Hepatocyte (in vitro differentiated cells): ENCODE results near the gene TYR. TPM values are rescaled to one million over a fixed set of nuclear protein-coding genes. Genes with fewer than 3 reads are reported as not detected.
"Not testable (repeated sequence)": the region's sequence is repeated elsewhere in the genome, so short reads cannot be mapped to it uniquely, and the experiment has no call there.

Experiments used
- DNase-seq: peaks from one replicate; pipeline ENCODE4 v3.0.0-alpha.2; 2016; ENCODE audit warnings: low spot score
- H2AFZ ChIP-seq: fragments of 200-600 bp; sonication (generic); 2 replicates; pipeline ENCODE4 v1.6.0; 2016; ENCODE audit warnings: antibody characterized with exemption, mild to moderate bottlenecking
- H3K27ac ChIP-seq: fragments of 200-600 bp; sonication (generic); 2 replicates; pipeline ENCODE4 v1.5.1; 2016; ENCODE audit warnings: mild to moderate bottlenecking
- H3K27me3 ChIP-seq: fragments of 200-600 bp; sonication (generic); 2 replicates; pipeline ENCODE4 v1.6.1; 2016
- H3K36me3 ChIP-seq: fragments of 200-600 bp; sonication (generic); replicated peaks from 2 replicates; pipeline ENCODE4 v1.5.1; 2016; ENCODE audit warnings: low read depth; ENCODE audit not compliant: insufficient read depth
- H3K4me1 ChIP-seq: fragments of 200-600 bp; sonication (generic); 2 replicates; pipeline ENCODE4 v1.5.1; 2016; ENCODE audit warnings: mild to moderate bottlenecking, moderate library complexity; ENCODE audit not compliant: insufficient read depth
- H3K4me2 ChIP-seq: fragments of 200-600 bp; sonication (generic); 2 replicates; pipeline ENCODE4 v1.6.0; 2016
- H3K4me3 ChIP-seq: fragments of 200-600 bp; sonication (generic); 2 replicates; pipeline ENCODE4 v1.5.1; 2016; ENCODE audit warnings: mild to moderate bottlenecking
- H3K79me2 ChIP-seq: fragments of 200-600 bp; sonication (generic); 2 replicates; pipeline ENCODE4 v1.6.0; 2017; ENCODE audit warnings: mild to moderate bottlenecking
- H3K9me2 ChIP-seq: fragments of 200-600 bp; sonication (generic); replicated peaks from 2 replicates; pipeline ENCODE4 v1.6.0; 2017; ENCODE audit warnings: mild to moderate bottlenecking; ENCODE audit not compliant: insufficient read depth
- H3K9me3 ChIP-seq: fragments of 200-600 bp; sonication (generic); 2 replicates; pipeline ENCODE4 v1.5.1; 2016; ENCODE audit warnings: low read depth, mild to moderate bottlenecking
- H4K20me1 ChIP-seq: fragments of 200-600 bp; sonication (generic); 2 replicates; pipeline ENCODE4 v1.6.0; 2016; ENCODE audit warnings: mild to moderate bottlenecking; ENCODE audit not compliant: insufficient read depth, poor library complexity, severe bottlenecking
- CTCF ChIP-seq: fragments of 200-600 bp; sonication (generic); IDR thresholded peaks from 2 replicates; pipeline ENCODE4 v1.5.1; 2016; ENCODE audit warnings: antibody characterized with exemption, mild to moderate bottlenecking; ENCODE audit not compliant: poor library complexity
- EZH2 ChIP-seq: fragments of 200-600 bp; sonication (generic); IDR thresholded peaks from 2 replicates; pipeline ENCODE4 v1.6.1; 2016; ENCODE audit warnings: antibody characterized with exemption, mild to moderate bottlenecking, borderline replicate concordance
- EZH2phosphoT487 ChIP-seq: fragments of 200-600 bp; sonication (generic); IDR thresholded peaks from one replicate; pipeline ENCODE4 v1.6.1; 2018; ENCODE audit warnings: antibody characterized with exemption, mild to moderate bottlenecking, low read depth, moderate library complexity; ENCODE audit not compliant: unreplicated experiment, severe bottlenecking
- WGBS: methylation state at CpG from one replicate; pipeline ENCODE4 v1.1.6; 2016; ENCODE audit warnings: low lambda C conversion rate; ENCODE audit errors: missing lambda C conversion rate; 5-methylcytosine and 5-hydroxymethylcytosine counted together
- polyA plus RNA-seq: library from polyadenylated mRNA; unstranded; fragments of >200 nt; fragmentation: Nextera tagmentation; extraction: Ambion mirVana; gene quantifications from 2 replicates; pipeline ENCODE4 v1.2.1, GENCODE V29; 2016
- total RNA-seq: library from RNA; depleted of rRNA; stranded (reverse); fragments of >200 nt; gene quantifications from 2 replicates; pipeline ENCODE4 v1.2.3, GENCODE V29; 2014

The TYR gene
- total and polyA plus RNA-seq, 2 experiments from 2014 or later = not detected

GRCh38 chr11:89275966-89276365 is 98.3 kb downstream of the TYR start:
- no peak overlapping the region for H3K4me2 ChIP-seq
- no peak for DNase-seq
- no peaks in the 10 kb centered on the region for H3K79me2 ChIP-seq
- no peaks in the 10 kb centered on the region for H3K9me3 ChIP-seq
- TF ChIP-seq EZH2 (no peak), EZH2phosphoT487 (no peak), CTCF (no peak)
- H3K36me3 ChIP-seq = no peaks in the 10 kb centered on the region
- no peak overlapping the region for H3K27ac ChIP-seq
- H3K4me3 ChIP-seq = no peak overlapping the region
- no peak overlapping the region for H2AFZ ChIP-seq
- H3K4me1 ChIP-seq = no peaks in the 10 kb centered on the region
- H4K20me1 ChIP-seq = no peaks in the 10 kb centered on the region
- WGBS = 87% methylated on average over 1 of the region's 1 CpG
- H3K9me2 ChIP-seq = no peaks in the 10 kb centered on the region
- H3K27me3 ChIP-seq = no peaks in the 10 kb centered on the region

- H3K27me3 ChIP-seq = no peaks in the 10 kb centered on the region
- no peak overlapping the region for H3K4me3 ChIP-seq
- H3K9me2 ChIP-seq = no peaks in the 10 kb centered on the region
- no peak overlapping the region for H3K4me2 ChIP-seq
- H3K4me1 ChIP-seq = no peaks in the 10 kb centered on the region
- no peaks in the 10 kb centered on the region for H4K20me1 ChIP-seq
- no peaks in the 10 kb centered on the region for H3K36me3 ChIP-seq
- WGBS = 83% methylated on average over 1 of the region's 1 CpG
- no peak overlapping the region for H3K27ac ChIP-seq
- H3K79me2 ChIP-seq = no peaks in the 10 kb centered on the region
- no peaks in the 10 kb centered on the region for H3K9me3 ChIP-seq
- no peak overlapping the region for H2AFZ ChIP-seq
- TF ChIP-seq EZH2 = no peak
- TF ChIP-seq EZH2phosphoT487 = no peak
- DNase-seq = no peak
These were observed 101.5 kb downstream of the TYR start for GRCh38 chr11:89279176-89279575.

GRCh38 chr11:89281032-89281677 is 103.5 kb downstream of the TYR start:
- WGBS = 81% methylated on average over 3 of the region's 3 CpGs
- H3K9me3 ChIP-seq, H3K4me1 ChIP-seq, H3K27me3 ChIP-seq, H3K9me2 ChIP-seq, H3K79me2 ChIP-seq, H3K4me3 ChIP-seq, H3K36me3 ChIP-seq, H3K27ac ChIP-seq, H4K20me1 ChIP-seq, H2AFZ ChIP-seq, H3K4me2 ChIP-seq, DNase-seq: not testable (repeated sequence)

GRCh38 chr11:89286601-89287000 is 108.9 kb downstream of the TYR start:
- not testable (repeated sequence) for H3K27me3 ChIP-seq, H3K4me3 ChIP-seq, DNase-seq, H3K79me2 ChIP-seq, H2AFZ ChIP-seq, H3K36me3 ChIP-seq, H3K27ac ChIP-seq, H4K20me1 ChIP-seq, H3K4me2 ChIP-seq, H3K9me2 ChIP-seq, H3K4me1 ChIP-seq, H3K9me3 ChIP-seq
- WGBS = 92% methylated on average over 1 of the region's 1 CpG

GRCh38 chr11:89288004-89288403 is 110.3 kb downstream of the TYR start:
- H3K4me3 ChIP-seq, H3K9me2 ChIP-seq, H3K36me3 ChIP-seq, H3K27me3 ChIP-seq, DNase-seq, H3K27ac ChIP-seq, H3K4me1 ChIP-seq, H3K79me2 ChIP-seq, H3K4me2 ChIP-seq, H3K9me3 ChIP-seq, H2AFZ ChIP-seq, H4K20me1 ChIP-seq: not testable (repeated sequence)
- WGBS = 92% methylated on average over 3 of the region's 3 CpGs
